ENCODE results near the gene RAP1GDS1. TPM values are rescaled to one million over a fixed set of nuclear protein-coding genes. Genes with fewer than 3 reads are reported as not detected.
"Not testable (repeated sequence)": the region's sequence is repeated elsewhere in the genome, so short reads cannot be mapped to it uniquely, and the experiment has no call there.

The RAP1GDS1 gene
- polyA plus RNA-seq, 4 donors = 11.3 to 22.8 (median 20.1) TPM

- H3K27ac ChIP-seq (ENCODE audit: low read depth in 1 of 3, low read length in 2 of 3) = no peak overlapping the region
- H3K36me3 ChIP-seq (ENCODE audit: control insufficient read depth in 3 of 3, insufficient read depth in 2 of 3, low read depth in 1 of 3, low read length in 3 of 3) = no peaks in the 10 kb centered on the region
- no peaks in the 10 kb centered on the region for H3K27me3 ChIP-seq (ENCODE audit: control insufficient read depth in 3 of 3, insufficient read depth in 3 of 3, low read length in 3 of 3)
- H3K4me1 ChIP-seq (ENCODE audit: control insufficient read depth in 3 of 3, insufficient read depth in 2 of 3, low read depth in 1 of 3, low read length in 2 of 3) = no peaks in the 10 kb centered on the region
- no peak overlapping the region for H3K4me3 ChIP-seq (ENCODE audit: low read depth in 1 of 3, low read length in 3 of 3)
- 95 to 100% (median 98%) methylated on average over 1 of the region's 1 CpG for WGBS, 3 donors
- FAIRE-seq = no peak
- no peaks in the 10 kb centered on the region for H3K9me3 ChIP-seq (ENCODE audit: control insufficient read depth in 2 of 2, insufficient read depth in 1 of 2, low read depth in 1 of 2, low read length in 1 of 2)
- DNase-seq = no peak
These were observed 138.7 kb downstream of the RAP1GDS1 start for GRCh38 chr4:98399915-98400314.

- Histone ChIP-seq H3K27ac (ENCODE audit: low read depth in 1 of 3, low read length in 2 of 3) (no peak overlapping the region), H3K27me3 (ENCODE audit: control insufficient read depth in 3 of 3, insufficient read depth in 3 of 3, low read length in 3 of 3) (no peaks in the 10 kb centered on the region), H3K9me3 (ENCODE audit: control insufficient read depth in 2 of 2, insufficient read depth in 1 of 2, low read depth in 1 of 2, low read length in 1 of 2) (no peaks in the 10 kb centered on the region), H3K4me1 (ENCODE audit: control insufficient read depth in 3 of 3, insufficient read depth in 2 of 3, low read depth in 1 of 3, low read length in 2 of 3) (no peaks in the 10 kb centered on the region), H3K4me3 (ENCODE audit: low read depth in 1 of 3, low read length in 3 of 3) (no peak overlapping the region), H3K36me3 (ENCODE audit: control insufficient read depth in 3 of 3, insufficient read depth in 2 of 3, low read depth in 1 of 3, low read length in 3 of 3) (peaks cover 0 to 2% (median 0%) of the 10 kb centered on the region in 3 donors)
- FAIRE-seq = no peak
- 80 to 89% (median 87%) methylated on average over 2 of the region's 2 CpGs for WGBS, 3 donors
- no peak for DNase-seq
These were observed 145.6 kb downstream of the RAP1GDS1 start for GRCh38 chr4:98406819-98407218.

- Histone ChIP-seq H3K36me3 (ENCODE audit: control insufficient read depth in 3 of 3, insufficient read depth in 2 of 3, low read depth in 1 of 3, low read length in 3 of 3) (peaks cover 0 to 2% (median 0%) of the 10 kb centered on the region in 3 donors), H3K27ac (ENCODE audit: low read depth in 1 of 3, low read length in 2 of 3) (no peak overlapping the region), H3K9me3 (ENCODE audit: control insufficient read depth in 2 of 2, insufficient read depth in 1 of 2, low read depth in 1 of 2, low read length in 1 of 2) (peaks cover 1 to 10% of the 10 kb centered on the region in 2 donors), H3K4me1 (ENCODE audit: control insufficient read depth in 3 of 3, insufficient read depth in 2 of 3, low read depth in 1 of 3, low read length in 2 of 3) (no peaks in the 10 kb centered on the region), H3K27me3 (ENCODE audit: control insufficient read depth in 3 of 3, insufficient read depth in 3 of 3, low read length in 3 of 3) (no peaks in the 10 kb centered on the region), H3K4me3 (ENCODE audit: low read depth in 1 of 3, low read length in 3 of 3) (no peak overlapping the region)
- DNase-seq = no peak
- WGBS, 3 donors = 97 to 100% (median 97%) methylated on average over 2 of the region's 2 CpGs
- FAIRE-seq = no peak
These were observed 150.5 kb downstream of the RAP1GDS1 start for GRCh38 chr4:98411731-98412130.

GRCh38 chr4:98416844-98417243 lies 155.7 kb downstream of the RAP1GDS1 start:
- Histone ChIP-seq H3K4me3 (ENCODE audit: low read depth in 1 of 3, low read length in 3 of 3) (no peak overlapping the region), H3K4me1 (ENCODE audit: control insufficient read depth in 3 of 3, insufficient read depth in 2 of 3, low read depth in 1 of 3, low read length in 2 of 3) (no peaks in the 10 kb centered on the region), H3K36me3 (ENCODE audit: control insufficient read depth in 3 of 3, insufficient read depth in 2 of 3, low read depth in 1 of 3, low read length in 3 of 3) (peaks cover 0 to 4% (median 0%) of the 10 kb centered on the region in 3 donors), H3K27me3 (ENCODE audit: control insufficient read depth in 3 of 3, insufficient read depth in 3 of 3, low read length in 3 of 3) (no peaks in the 10 kb centered on the region), H3K9me3 (ENCODE audit: control insufficient read depth in 2 of 2, insufficient read depth in 1 of 2, low read depth in 1 of 2, low read length in 1 of 2) (peaks cover 1 to 10% of the 10 kb centered on the region in 2 donors), H3K27ac (ENCODE audit: low read depth in 1 of 3, low read length in 2 of 3) (no peak overlapping the region)
- DNase-seq (no peak), FAIRE-seq (no peak)

- H3K4me1 ChIP-seq (ENCODE audit: control insufficient read depth in 3 of 3, insufficient read depth in 2 of 3, low read depth in 1 of 3, low read length in 2 of 3); H3K27me3 ChIP-seq (ENCODE audit: control insufficient read depth in 3 of 3, insufficient read depth in 3 of 3, low read length in 3 of 3); H3K36me3 ChIP-seq (ENCODE audit: control insufficient read depth in 3 of 3, insufficient read depth in 2 of 3, low read depth in 1 of 3, low read length in 3 of 3); H3K27ac ChIP-seq (ENCODE audit: low read depth in 1 of 3, low read length in 2 of 3); DNase-seq; H3K9me3 ChIP-seq (ENCODE audit: control insufficient read depth in 2 of 2, insufficient read depth in 1 of 2, low read depth in 1 of 2, low read length in 1 of 2); H3K4me3 ChIP-seq (ENCODE audit: low read depth in 1 of 3, low read length in 3 of 3); FAIRE-seq: not testable (repeated sequence)
- 96 to 100% (median 97%) methylated on average over 3 of the region's 3 CpGs for WGBS, 3 donors
These were observed 159.0 kb downstream of the RAP1GDS1 start for GRCh38 chr4:98420151-98420550.

GRCh38 chr4:98421111-98421510 lies 159.9 kb downstream of the RAP1GDS1 start:
- DNase-seq = no peak
- Histone ChIP-seq H3K36me3 (ENCODE audit: control insufficient read depth in 3 of 3, insufficient read depth in 2 of 3, low read depth in 1 of 3, low read length in 3 of 3) (peaks cover 0 to 4% (median 0%) of the 10 kb centered on the region in 3 donors), H3K4me3 (ENCODE audit: low read depth in 1 of 3, low read length in 3 of 3) (no peak overlapping the region), H3K27ac (ENCODE audit: low read depth in 1 of 3, low read length in 2 of 3) (no peak overlapping the region), H3K27me3 (ENCODE audit: control insufficient read depth in 3 of 3, insufficient read depth in 3 of 3, low read length in 3 of 3) (no peaks in the 10 kb centered on the region), H3K9me3 (ENCODE audit: control insufficient read depth in 2 of 2, insufficient read depth in 1 of 2, low read depth in 1 of 2, low read length in 1 of 2) (peaks cover 0 to 2% of the 10 kb centered on the region in 2 donors), H3K4me1 (ENCODE audit: control insufficient read depth in 3 of 3, insufficient read depth in 2 of 3, low read depth in 1 of 3, low read length in 2 of 3) (no peaks in the 10 kb centered on the region)
- FAIRE-seq = no peak
- WGBS, 3 donors = 89 to 98% (median 97%) methylated on average over 5 of the region's 5 CpGs

- Histone ChIP-seq H3K27ac (ENCODE audit: low read depth in 1 of 3, low read length in 2 of 3) (no peak overlapping the region), H3K9me3 (ENCODE audit: control insufficient read depth in 2 of 2, insufficient read depth in 1 of 2, low read depth in 1 of 2, low read length in 1 of 2) (peaks cover 0 to 2% of the 10 kb centered on the region in 2 donors), H3K4me1 (ENCODE audit: control insufficient read depth in 3 of 3, insufficient read depth in 2 of 3, low read depth in 1 of 3, low read length in 2 of 3) (no peaks in the 10 kb centered on the region), H3K4me3 (ENCODE audit: low read depth in 1 of 3, low read length in 3 of 3) (no peak overlapping the region), H3K27me3 (ENCODE audit: control insufficient read depth in 3 of 3, insufficient read depth in 3 of 3, low read length in 3 of 3) (no peaks in the 10 kb centered on the region), H3K36me3 (ENCODE audit: control insufficient read depth in 3 of 3, insufficient read depth in 2 of 3, low read depth in 1 of 3, low read length in 3 of 3) (peaks cover 0 to 2% (median 0%) of the 10 kb centered on the region in 3 donors)
- DNase-seq = no peak
- WGBS, 3 donors = 75 to 96% (median 95%) methylated on average over 4 of the region's 4 CpGs
- FAIRE-seq = no peak
These were observed 161.8 kb downstream of the RAP1GDS1 start for GRCh38 chr4:98423009-98423408.

GRCh38 chr4:98430708-98431403 lies 169.7 kb downstream of the RAP1GDS1 start:
- DNase-seq (no peak), FAIRE-seq (no peak)
- H3K27ac ChIP-seq (ENCODE audit: low read depth in 1 of 3, low read length in 2 of 3) = no peak overlapping the region
- no peaks in the 10 kb centered on the region for H3K4me1 ChIP-seq (ENCODE audit: control insufficient read depth in 3 of 3, insufficient read depth in 2 of 3, low read depth in 1 of 3, low read length in 2 of 3)
- H3K27me3 ChIP-seq (ENCODE audit: control insufficient read depth in 3 of 3, insufficient read depth in 3 of 3, low read length in 3 of 3) = no peaks in the 10 kb centered on the region
- H3K4me3 ChIP-seq (ENCODE audit: low read depth in 1 of 3, low read length in 3 of 3) = no peak overlapping the region
- 86 to 89% (median 88%) methylated on average over 4 of the region's 4 CpGs for WGBS, 3 donors
- H3K9me3 ChIP-seq (ENCODE audit: control insufficient read depth in 2 of 2, insufficient read depth in 1 of 2, low read depth in 1 of 2, low read length in 1 of 2) = no peaks in the 10 kb centered on the region
- peaks cover 4 to 7% (median 4%) of the 10 kb centered on the region in 3 donors for H3K36me3 ChIP-seq (ENCODE audit: control insufficient read depth in 3 of 3, insufficient read depth in 2 of 3, low read depth in 1 of 3, low read length in 3 of 3)

GRCh38 chr4:98433691-98434090 lies 172.5 kb downstream of the RAP1GDS1 start:
- H3K4me3 ChIP-seq (ENCODE audit: low read depth in 1 of 3, low read length in 3 of 3) = no peak overlapping the region
- DNase-seq (no peak), FAIRE-seq (no peak)
- peaks cover 4 to 10% (median 7%) of the 10 kb centered on the region in 3 donors for H3K36me3 ChIP-seq (ENCODE audit: control insufficient read depth in 3 of 3, insufficient read depth in 2 of 3, low read depth in 1 of 3, low read length in 3 of 3)
- H3K9me3 ChIP-seq (ENCODE audit: control insufficient read depth in 2 of 2, insufficient read depth in 1 of 2, low read depth in 1 of 2, low read length in 1 of 2) = no peaks in the 10 kb centered on the region
- H3K27ac ChIP-seq (ENCODE audit: low read depth in 1 of 3, low read length in 2 of 3) = no peak overlapping the region
- no peaks in the 10 kb centered on the region for H3K4me1 ChIP-seq (ENCODE audit: control insufficient read depth in 3 of 3, insufficient read depth in 2 of 3, low read depth in 1 of 3, low read length in 2 of 3)
- WGBS, 3 donors = 87 to 100% (median 90%) methylated on average over 1 of the region's 1 CpG
- H3K27me3 ChIP-seq (ENCODE audit: control insufficient read depth in 3 of 3, insufficient read depth in 3 of 3, low read length in 3 of 3) = no peaks in the 10 kb centered on the region
